ENCODE results near the gene TRIM46. TPM values are rescaled to one million over a fixed set of nuclear protein-coding genes. Genes with fewer than 3 reads are reported as not detected.
"Not testable (repeated sequence)": the region's sequence is repeated elsewhere in the genome, so short reads cannot be mapped to it uniquely, and the experiment has no call there.

The TRIM46 gene
- total and polyA plus RNA-seq, 9 donors: 0.22 to 0.81 (median 0.53) TPM

- not testable (repeated sequence) for H3K36me3 ChIP-seq (ENCODE audit: control insufficient read depth, insufficient read depth, low read length); H3K27me3 ChIP-seq (ENCODE audit: control insufficient read depth, insufficient read depth, low read length); H3K27ac ChIP-seq (ENCODE audit: low read length); H3K4me1 ChIP-seq (ENCODE audit: control insufficient read depth, insufficient read depth, low read length); H3K9me3 ChIP-seq (replicated peaks; ENCODE audit: control insufficient read depth, low read depth, low read length); DNase-seq; H3K4me3 ChIP-seq (ENCODE audit: low read length)
- WGBS (ENCODE audit: insufficient coverage): 75% methylated on average over 2 of the region's 10 CpGs
Measured at GRCh38 chr1:155214702-155215101, 41.1 kb downstream of the TRIM46 start.

GRCh38 chr1:155218854-155219591, 45.4 kb downstream of the TRIM46 start:
- 11% methylated on average over 1 of the region's 7 CpGs for WGBS (ENCODE audit: insufficient coverage)
- peak; percentile 74 for DNase-seq
- Histone ChIP-seq H3K9me3 (replicated peaks; ENCODE audit: control insufficient read depth, low read depth, low read length) (no peaks in the 10 kb centered on the region), H3K27me3 (ENCODE audit: control insufficient read depth, insufficient read depth, low read length) (no peaks in the 10 kb centered on the region), H3K4me1 (ENCODE audit: control insufficient read depth, insufficient read depth, low read length) (no peaks in the 10 kb centered on the region), H3K27ac (ENCODE audit: low read length) (no peak overlapping the region), H3K36me3 (ENCODE audit: control insufficient read depth, insufficient read depth, low read length) (peaks cover 5% of the 10 kb centered on the region), H3K4me3 (ENCODE audit: low read length) (no peak overlapping the region)

- no peak for DNase-seq
- no peak overlapping the region for H3K4me3 ChIP-seq (ENCODE audit: low read length)
Measured at GRCh38 chr1:155219592-155220031, 46.0 kb downstream of the TRIM46 start.

GRCh38 chr1:155220211-155220965, 46.7 kb downstream of the TRIM46 start:
- H3K27me3 ChIP-seq (ENCODE audit: control insufficient read depth, insufficient read depth, low read length); H3K9me3 ChIP-seq (replicated peaks; ENCODE audit: control insufficient read depth, low read depth, low read length); H3K4me3 ChIP-seq (ENCODE audit: low read length); DNase-seq; H3K27ac ChIP-seq (ENCODE audit: low read length); H3K36me3 ChIP-seq (ENCODE audit: control insufficient read depth, insufficient read depth, low read length); H3K4me1 ChIP-seq (ENCODE audit: control insufficient read depth, insufficient read depth, low read length): not testable (repeated sequence)
- WGBS (ENCODE audit: insufficient coverage): no CpG with 5 or more reads among the region's 10 CpGs

More at GRCh38 chr1:155219592-155220031, 46.0 kb downstream of the TRIM46 start:
- Histone ChIP-seq H3K9me3 (replicated peaks; ENCODE audit: control insufficient read depth, low read depth, low read length) (no peaks in the 10 kb centered on the region), H3K27ac (ENCODE audit: low read length) (no peak overlapping the region), H3K36me3 (ENCODE audit: control insufficient read depth, insufficient read depth, low read length) (peaks cover 6% of the 10 kb centered on the region), H3K27me3 (ENCODE audit: control insufficient read depth, insufficient read depth, low read length) (no peaks in the 10 kb centered on the region), H3K4me1 (ENCODE audit: control insufficient read depth, insufficient read depth, low read length) (no peaks in the 10 kb centered on the region)
- no CpG with 5 or more reads among the region's 1 CpG for WGBS (ENCODE audit: insufficient coverage)

- peaks cover 3% of the 10 kb centered on the region for H3K36me3 ChIP-seq (ENCODE audit: control insufficient read depth, insufficient read depth, low read length)
- 85% methylated on average over 5 of the region's 7 CpGs for WGBS (ENCODE audit: insufficient coverage)
Measured at GRCh38 chr1:155223047-155223446, 49.4 kb downstream of the TRIM46 start.

GRCh38 chr1:155225404-155225759, 51.7 kb downstream of the TRIM46 start:
- 94% methylated on average over 3 of the region's 8 CpGs for WGBS (ENCODE audit: insufficient coverage)
- H3K27ac ChIP-seq (ENCODE audit: low read length); H3K9me3 ChIP-seq (replicated peaks; ENCODE audit: control insufficient read depth, low read depth, low read length): not testable (repeated sequence)

More at GRCh38 chr1:155223047-155223446, 49.4 kb downstream of the TRIM46 start:
- H3K27me3 ChIP-seq (ENCODE audit: control insufficient read depth, insufficient read depth, low read length): no peaks in the 10 kb centered on the region
- no peak overlapping the region for H3K27ac ChIP-seq (ENCODE audit: low read length)
- no peaks in the 10 kb centered on the region for H3K9me3 ChIP-seq (replicated peaks; ENCODE audit: control insufficient read depth, low read depth, low read length)
- DNase-seq: no peak
- no peak overlapping the region for H3K4me3 ChIP-seq (ENCODE audit: low read length)
- H3K4me1 ChIP-seq (ENCODE audit: control insufficient read depth, insufficient read depth, low read length): peaks cover 18% of the 10 kb centered on the region

GRCh38 chr1:155226188-155226909, 52.7 kb downstream of the TRIM46 start:
- Histone ChIP-seq H3K27ac (ENCODE audit: low read length) (peak overlapping the region; percentile 95), H3K27me3 (ENCODE audit: control insufficient read depth, insufficient read depth, low read length) (no peaks in the 10 kb centered on the region), H3K4me1 (ENCODE audit: control insufficient read depth, insufficient read depth, low read length) (peaks cover 19% of the 10 kb centered on the region), H3K4me3 (ENCODE audit: low read length) (peak overlapping the region; percentile 71), H3K36me3 (ENCODE audit: control insufficient read depth, insufficient read depth, low read length) (peaks cover 3% of the 10 kb centered on the region), H3K9me3 (replicated peaks; ENCODE audit: control insufficient read depth, low read depth, low read length) (no peaks in the 10 kb centered on the region)
- 0% methylated on average over 6 of the region's 7 CpGs for WGBS (ENCODE audit: insufficient coverage)
- peak; percentile 90 for DNase-seq

More at GRCh38 chr1:155225404-155225759, 51.7 kb downstream of the TRIM46 start:
- peaks cover 19% of the 10 kb centered on the region for H3K4me1 ChIP-seq (ENCODE audit: control insufficient read depth, insufficient read depth, low read length)
- not testable (repeated sequence) for H3K36me3 ChIP-seq (ENCODE audit: control insufficient read depth, insufficient read depth, low read length); H3K4me3 ChIP-seq (ENCODE audit: low read length); H3K27me3 ChIP-seq (ENCODE audit: control insufficient read depth, insufficient read depth, low read length); DNase-seq

GRCh38 chr1:155226910-155227260, 53.2 kb downstream of the TRIM46 start:
- DNase-seq: peak; percentile 68
- 0% methylated on average over 3 of the region's 19 CpGs for WGBS (ENCODE audit: insufficient coverage)
- peak overlapping the region; percentile 95 for H3K27ac ChIP-seq (ENCODE audit: low read length)

GRCh38 chr1:155227261-155228095, 53.8 kb downstream of the TRIM46 start:
- DNase-seq: peak; percentile 100
- 0% methylated on average over 17 of the region's 42 CpGs for WGBS (ENCODE audit: insufficient coverage)
- no peaks in the 10 kb centered on the region for H3K9me3 ChIP-seq (replicated peaks; ENCODE audit: control insufficient read depth, low read depth, low read length)
- no peaks in the 10 kb centered on the region for H3K27me3 ChIP-seq (ENCODE audit: control insufficient read depth, insufficient read depth, low read length)
- H3K27ac ChIP-seq (ENCODE audit: low read length): peak overlapping the region; percentile 96
- H3K4me1 ChIP-seq (ENCODE audit: control insufficient read depth, insufficient read depth, low read length): peaks cover 26% of the 10 kb centered on the region
- peak overlapping the region; percentile 71 for H3K4me3 ChIP-seq (ENCODE audit: low read length)
- peaks cover 3% of the 10 kb centered on the region for H3K36me3 ChIP-seq (ENCODE audit: control insufficient read depth, insufficient read depth, low read length)

More at GRCh38 chr1:155226910-155227260, 53.2 kb downstream of the TRIM46 start:
- Histone ChIP-seq H3K4me3 (ENCODE audit: low read length) (peak overlapping the region; percentile 71), H3K27me3 (ENCODE audit: control insufficient read depth, insufficient read depth, low read length) (no peaks in the 10 kb centered on the region), H3K9me3 (replicated peaks; ENCODE audit: control insufficient read depth, low read depth, low read length) (no peaks in the 10 kb centered on the region), H3K4me1 (ENCODE audit: control insufficient read depth, insufficient read depth, low read length) (peaks cover 22% of the 10 kb centered on the region), H3K36me3 (ENCODE audit: control insufficient read depth, insufficient read depth, low read length) (peaks cover 3% of the 10 kb centered on the region)

All from muscle of leg (tissue), 11 donors.